HEK293 (cell line): ENCODE measurements around the gene FAIM.

Experiments used
- CTCF ChIA-PET: fragments of 350-600 bp; formaldehyde crosslinking; extraction: SDS; loops from one replicate; lab custom pipeline; 2021; ENCODE audit warnings: antibody characterized with exemption; lab: Yijun Ruan, JAX
- POLR2A ChIA-PET: fragments of 300-600 bp; formaldehyde crosslinking; extraction: SDS; loops from one replicate; lab custom pipeline; 2020; ENCODE audit warnings: antibody characterized with exemption, inconsistent platforms; lab: Yijun Ruan, JAX
- H3K27ac ChIP-seq: fragments of 200-500 bp; sonication (Bioruptor generic); 2 replicates; pipeline ENCODE4 v1.5.1; 2014; ENCODE audit warnings: low read depth, low read length, control low read depth, inconsistent platforms; ENCODE audit errors: extremely low read depth
- H3K36me3 ChIP-seq, 2 experiments: fragments of 200-500 bp in 1 of 2; sonication (Bioruptor generic) in 1 of 2; 1 replicate in 1 of 2; 2 replicates in 1 of 2; pipeline ENCODE4 v1.5.1; 2014 to 2017; ENCODE audit warnings: inconsistent platforms in 2 of 2, low read length in 2 of 2; ENCODE audit not compliant: control insufficient read depth in 2 of 2, insufficient read depth in 1 of 2
- H3K4me1 ChIP-seq: fragments of 200-500 bp; sonication (Bioruptor generic); 2 replicates; pipeline ENCODE4 v1.5.1; 2014; ENCODE audit warnings: mild to moderate bottlenecking, low read length, inconsistent platforms; ENCODE audit not compliant: control insufficient read depth, insufficient read depth
- H3K4me3 ChIP-seq: 2 replicates; pipeline ENCODE4 v1.5.1; 2011; ENCODE audit warnings: low read depth, mild to moderate bottlenecking, control low read depth, low read length, moderate library complexity
- H3K9me3 ChIP-seq: fragments of 200-500 bp; sonication (Bioruptor generic); 2 replicates; pipeline ENCODE4 v1.5.1; 2014; ENCODE audit warnings: low read depth, low read length, inconsistent platforms; ENCODE audit not compliant: control insufficient read depth, insufficient read depth
- BCL11B ChIP-seq: fragments of 450-650 bp; formaldehyde crosslinking; IDR thresholded peaks from 2 replicates; pipeline ENCODE4 v1.5.1; 2016; ENCODE audit warnings: low read depth, missing biosample characterization, missing genetic modification characterization
- KLF16 ChIP-seq: fragments of 450-650 bp; formaldehyde crosslinking; IDR thresholded peaks from 2 replicates; pipeline ENCODE4 v1.5.1; 2017; ENCODE audit warnings: missing biosample characterization, missing genetic modification characterization
- PRDM10 ChIP-seq: fragments of 450-650 bp; formaldehyde crosslinking; IDR thresholded peaks from 2 replicates; pipeline ENCODE4 v1.5.1; 2016; ENCODE audit warnings: missing biosample characterization, missing genetic modification characterization
- SALL2 ChIP-seq: fragments of 450-650 bp; formaldehyde crosslinking; IDR thresholded peaks from 2 replicates; pipeline ENCODE4 v1.5.0; 2017; ENCODE audit warnings: missing biosample characterization, mild to moderate bottlenecking, missing genetic modification characterization, borderline replicate concordance
- SP7 ChIP-seq: fragments of 450-650 bp; formaldehyde crosslinking; IDR thresholded peaks from 2 replicates; pipeline ENCODE4 v1.5.1; 2016; ENCODE audit warnings: missing biosample characterization, missing genetic modification characterization
- ZBTB7A ChIP-seq: fragments of 450-650 bp; formaldehyde crosslinking; IDR thresholded peaks from 2 replicates; pipeline ENCODE4 v1.5.1; 2016; ENCODE audit warnings: low read depth, missing biosample characterization, missing genetic modification characterization
- ZFP3 ChIP-seq: fragments of 450-650 bp; formaldehyde crosslinking; IDR thresholded peaks from 2 replicates; pipeline ENCODE4 v1.5.1; 2016; ENCODE audit warnings: low read depth, missing biosample characterization, missing genetic modification characterization
- ZFP37 ChIP-seq: fragments of 450-650 bp; formaldehyde crosslinking; IDR thresholded peaks from 2 replicates; pipeline ENCODE4 v1.5.1; 2016; ENCODE audit warnings: missing biosample characterization, missing genetic modification characterization
- ZNF202 ChIP-seq: fragments of 450-650 bp; formaldehyde crosslinking; IDR thresholded peaks from 2 replicates; pipeline ENCODE4 v1.5.1; 2016; ENCODE audit warnings: missing biosample characterization, missing genetic modification characterization, borderline replicate concordance
- ZNF23 ChIP-seq: fragments of 450-650 bp; formaldehyde crosslinking; IDR thresholded peaks from 2 replicates; pipeline ENCODE4 v1.5.1; 2016; ENCODE audit warnings: missing biosample characterization, missing genetic modification characterization, borderline replicate concordance
- ZNF426 ChIP-seq: fragments of 450-650 bp; formaldehyde crosslinking; IDR thresholded peaks from 2 replicates; pipeline ENCODE4 v1.5.1; 2017; ENCODE audit warnings: missing biosample characterization, missing genetic modification characterization, mild to moderate bottlenecking, inconsistent platforms, moderate library complexity
- ZNF513 ChIP-seq: fragments of 450-650 bp; IDR thresholded peaks from 2 replicates; pipeline ENCODE4 v1.5.1; 2018; ENCODE audit warnings: missing biosample characterization, missing genetic modification characterization
- ZNF571 ChIP-seq: fragments of 450-650 bp; formaldehyde crosslinking; IDR thresholded peaks from 2 replicates; pipeline ENCODE4 v1.5.0; 2017; ENCODE audit warnings: missing biosample characterization, missing genetic modification characterization
- ZNF704 ChIP-seq: fragments of 450-650 bp; formaldehyde crosslinking; IDR thresholded peaks from 2 replicates; pipeline ENCODE4 v1.5.1; 2016; ENCODE audit warnings: missing biosample characterization, missing genetic modification characterization
- ZNF76 ChIP-seq: fragments of 450-650 bp; formaldehyde crosslinking; IDR thresholded peaks from 2 replicates; pipeline ENCODE4; 2016; ENCODE audit warnings: low read depth, missing biosample characterization, missing genetic modification characterization, borderline replicate concordance
- ZNF785 ChIP-seq: fragments of 450-650 bp; formaldehyde crosslinking; IDR thresholded peaks from 2 replicates; pipeline ENCODE4 v1.5.1; 2016; ENCODE audit warnings: missing biosample characterization, missing genetic modification characterization
- ZNF792 ChIP-seq: fragments of 450-650 bp; formaldehyde crosslinking; IDR thresholded peaks from 2 replicates; pipeline ENCODE4 v1.5.1; 2016; ENCODE audit warnings: missing biosample characterization, missing genetic modification characterization
- ZNF830 ChIP-seq: fragments of 450-650 bp; IDR thresholded peaks from 2 replicates; pipeline ENCODE4 v1.5.0; 2018; ENCODE audit warnings: missing biosample characterization, missing genetic modification characterization, low read depth, mild to moderate bottlenecking, moderate library complexity
- ZNF837 ChIP-seq: fragments of 450-650 bp; formaldehyde crosslinking; IDR thresholded peaks from 2 replicates; pipeline ENCODE4 v1.5.1; 2016; ENCODE audit warnings: missing biosample characterization, missing genetic modification characterization
- ZSCAN4 ChIP-seq: fragments of 450-650 bp; formaldehyde crosslinking; IDR thresholded peaks from 2 replicates; pipeline ENCODE4 v1.5.1; 2017; ENCODE audit warnings: missing biosample characterization, missing genetic modification characterization
- ZXDB ChIP-seq: fragments of 450-650 bp; formaldehyde crosslinking; IDR thresholded peaks from 2 replicates; pipeline ENCODE4 v1.5.1; 2016; ENCODE audit warnings: missing biosample characterization, missing genetic modification characterization
- TF ChIP-seq, protein P1 (sequence below): fragments of 450-650 bp; formaldehyde crosslinking; IDR thresholded peaks from 2 replicates; pipeline ENCODE4 v1.5.1; 2016; ENCODE audit warnings: missing biosample characterization, missing genetic modification characterization
- TF ChIP-seq, protein P2 (sequence below): fragments of 450-650 bp; formaldehyde crosslinking; IDR thresholded peaks from 2 replicates; pipeline ENCODE4 v1.5.1; 2016; ENCODE audit warnings: missing biosample characterization, missing genetic modification characterization
- TF ChIP-seq, protein P3 (sequence below): fragments of 450-650 bp; formaldehyde crosslinking; IDR thresholded peaks from 2 replicates; pipeline ENCODE4 v1.5.1; 2016; ENCODE audit warnings: missing biosample characterization, missing genetic modification characterization

FAIM gene

GRCh38 chr3:138681463-138682220 is 73.1 kb downstream of the FAIM start:
- no peaks in the 10 kb centered on the region for H3K4me1 ChIP-seq
- POLR2A ChIA-PET: no interaction called here
- CTCF ChIA-PET: no interaction called here
- no peak overlapping the region for H3K27ac ChIP-seq
- no peaks in the 10 kb centered on the region for H3K9me3 ChIP-seq
- peaks cover 0 to 2% of the 10 kb centered on the region in 2 experiments; a peak in 2 of 3 replicates for H3K36me3 ChIP-seq
- no peak for TF ChIP-seq ZNF830 (tag by site-specific recombination)
- TF ChIP-seq SP7 (tag by site-specific recombination): no peak
- TF ChIP-seq, protein P1, sequence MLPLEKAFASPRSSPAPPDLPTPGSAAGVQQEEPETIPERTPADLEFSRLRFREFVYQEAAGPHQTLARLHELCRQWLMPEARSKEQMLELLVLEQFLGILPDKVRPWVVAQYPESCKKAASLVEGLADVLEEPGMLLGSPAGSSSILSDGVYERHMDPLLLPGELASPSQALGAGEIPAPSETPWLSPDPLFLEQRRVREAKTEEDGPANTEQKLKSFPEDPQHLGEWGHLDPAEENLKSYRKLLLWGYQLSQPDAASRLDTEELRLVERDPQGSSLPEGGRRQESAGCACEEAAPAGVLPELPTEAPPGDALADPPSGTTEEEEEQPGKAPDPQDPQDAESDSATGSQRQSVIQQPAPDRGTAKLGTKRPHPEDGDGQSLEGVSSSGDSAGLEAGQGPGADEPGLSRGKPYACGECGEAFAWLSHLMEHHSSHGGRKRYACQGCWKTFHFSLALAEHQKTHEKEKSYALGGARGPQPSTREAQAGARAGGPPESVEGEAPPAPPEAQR (tag by site-specific recombination): no peak
- no peak for TF ChIP-seq SALL2 (tag by site-specific recombination)
- no peak for TF ChIP-seq BCL11B
- TF ChIP-seq ZNF426: no peak
- no peak for TF ChIP-seq ZFP37 (tag by site-specific recombination)
- TF ChIP-seq, protein P2, sequence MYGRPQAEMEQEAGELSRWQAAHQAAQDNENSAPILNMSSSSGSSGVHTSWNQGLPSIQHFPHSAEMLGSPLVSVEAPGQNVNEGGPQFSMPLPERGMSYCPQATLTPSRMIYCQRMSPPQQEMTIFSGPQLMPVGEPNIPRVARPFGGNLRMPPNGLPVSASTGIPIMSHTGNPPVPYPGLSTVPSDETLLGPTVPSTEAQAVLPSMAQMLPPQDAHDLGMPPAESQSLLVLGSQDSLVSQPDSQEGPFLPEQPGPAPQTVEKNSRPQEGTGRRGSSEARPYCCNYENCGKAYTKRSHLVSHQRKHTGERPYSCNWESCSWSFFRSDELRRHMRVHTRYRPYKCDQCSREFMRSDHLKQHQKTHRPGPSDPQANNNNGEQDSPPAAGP (tag by site-specific recombination): no peak
- no peak for TF ChIP-seq ZNF571 (tag by site-specific recombination)
- TF ChIP-seq, all 188 proteins: peak for 0
- H3K4me3 ChIP-seq: no peak overlapping the region

GRCh38 chr3:138682648-138683047 is 74.1 kb downstream of the FAIM start:
- no peak overlapping the region for H3K27ac ChIP-seq
- H3K4me3 ChIP-seq: no peak overlapping the region
- CTCF ChIA-PET: no interaction called here
- no peaks in the 10 kb centered on the region; the same call in 1 of the 2 replicates for H3K4me1 ChIP-seq
- no peaks in the 10 kb centered on the region; a peak in 1 of 3 replicates for H3K36me3 ChIP-seq
- no peaks in the 10 kb centered on the region for H3K9me3 ChIP-seq
- POLR2A ChIA-PET: interaction anchor here (0.6 kb wide), 1 partner anchor 27 kb away, joined by 3 read pairs; no protein-coding TSS in a partner anchor
- TF ChIP-seq, protein P3, sequence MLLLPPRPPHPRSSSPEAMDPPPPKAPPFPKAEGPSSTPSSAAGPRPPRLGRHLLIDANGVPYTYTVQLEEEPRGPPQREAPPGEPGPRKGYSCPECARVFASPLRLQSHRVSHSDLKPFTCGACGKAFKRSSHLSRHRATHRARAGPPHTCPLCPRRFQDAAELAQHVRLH (tag by site-specific recombination): no peak
- TF ChIP-seq ZNF837 (tag by site-specific recombination) (no peak), ZNF76 (tag by site-specific recombination) (no peak), ZNF23 (tag by site-specific recombination) (no peak), PRDM10 (tag by site-specific recombination) (no peak), ZNF202 (tag by site-specific recombination) (no peak), ZSCAN4 (tag by site-specific recombination) (no peak), ZXDB (tag by site-specific recombination) (no peak), ZNF792 (tag by site-specific recombination) (no peak), ZFP3 (tag by site-specific recombination) (no peak), ZBTB7A (no peak), ZNF513 (tag by site-specific recombination) (no peak), ZNF785 (tag by site-specific recombination) (no peak), ZNF704 (tag by site-specific recombination) (no peak), KLF16 (tag by site-specific recombination) (no peak)
